Peyer's patch (tissue), 4 donors: ENCODE data around the gene SNED1. TPM values are rescaled to one million over a fixed set of nuclear protein-coding genes. Genes with fewer than 3 reads are reported as not detected.

Source experiments
- DNase-seq, 3 donors: peaks; one replicate each; pipeline ENCODE4 v3.0.0-alpha.2; 2017 to 2019
- H3K27ac ChIP-seq, 4 donors: fragments of 200-600 bp; sonication (generic); one replicate each; pipeline ENCODE4 v1.5.1; 2016 to 2019
- H3K27me3 ChIP-seq, 2 donors: fragments of 200-600 bp; sonication (generic); one replicate each; pipeline ENCODE4 v1.5.1; 2019
- H3K36me3 ChIP-seq, 3 donors: fragments of 200-600 bp; sonication (generic); one replicate each; pipeline ENCODE4 v1.5.1; 2016 to 2019
- H3K4me1 ChIP-seq, 4 donors: fragments of 200-600 bp; sonication (generic); one replicate each; pipeline ENCODE4 v1.5.1; 2016 to 2019
- H3K4me3 ChIP-seq, 4 donors: fragments of 200-600 bp; sonication (generic); 1 replicate in 3 of 4; 2 replicates in 1 of 4; pipeline ENCODE4 v1.5.1; 2016 to 2019; ENCODE audit warnings: mild to moderate bottlenecking in 1 of 4
- H3K9me3 ChIP-seq, 4 donors: fragments of 200-600 bp; sonication (generic); one replicate each; pipeline ENCODE4 v1.5.1; 2016 to 2019; ENCODE audit warnings: mild to moderate bottlenecking in 1 of 4
- CTCF ChIP-seq, 6 experiments: fragments of 450-650 bp in 4 of 6; fragments of 200-600 bp in 2 of 6; sonication (generic) in 1 of 6; IDR thresholded peaks; one replicate each; pipeline ENCODE4 v1.5.1; 2017 to 2019; ENCODE audit warnings: antibody characterized with exemption in 6 of 6, mild to moderate bottlenecking in 3 of 6, moderate library complexity in 1 of 6
- POLR2A ChIP-seq, 2 donors: fragments of 450-650 bp; IDR thresholded peaks; one replicate each; pipeline ENCODE4 v1.5.1; 2017; ENCODE audit warnings: antibody characterized with exemption in 2 of 2, mild to moderate bottlenecking in 2 of 2, moderate library complexity in 2 of 2
- total RNA-seq, 4 donors: library from RNA; depleted of rRNA; stranded (reverse); fragments of >200 nt; gene quantifications; one replicate each; pipeline ENCODE4 v1.1.0, GENCODE V29; 2016

SNED1 gene
- total RNA-seq, 4 donors from 2014 or later: 6.8 to 83.3 (median 25.2) TPM

DNA sequence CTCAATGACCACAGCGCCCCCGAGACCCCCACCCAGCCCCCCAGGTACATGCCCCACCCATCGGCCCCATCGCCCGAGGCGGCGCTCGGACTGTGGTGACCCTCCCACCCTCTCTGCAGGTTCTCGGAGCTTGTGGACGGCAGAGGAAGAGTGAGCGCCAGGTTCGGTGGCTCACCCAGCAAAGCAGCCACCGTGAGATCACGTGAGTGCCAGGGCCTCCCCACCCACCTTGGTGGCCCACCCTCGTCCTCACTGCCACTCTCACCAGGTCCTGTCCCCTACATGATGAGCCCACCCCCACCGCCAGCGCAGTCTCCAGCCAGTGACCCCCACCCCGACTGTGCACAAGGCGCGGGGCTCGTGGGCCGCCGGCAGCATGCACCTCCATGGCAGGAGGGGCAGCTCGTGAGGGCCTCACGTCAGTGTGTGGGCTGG is 73.3 kb downstream of the SNED1 start:
- DNase-seq: peak in 1 of 3 donors; percentile 45
- H3K27ac ChIP-seq: no peak overlapping the region
- TF ChIP-seq POLR2A (IDR thresholded peaks at IDR 0.05): no peak
- TF ChIP-seq CTCF (IDR thresholded peaks at IDR 0.05): no peak
- no peaks in the 10 kb centered on the region for H3K4me1 ChIP-seq
- H3K9me3 ChIP-seq: no peaks in the 10 kb centered on the region
- no peak overlapping the region for H3K4me3 ChIP-seq
- H3K36me3 ChIP-seq: peaks cover 0 to 39% (median 0%) of the 10 kb centered on the region in 3 donors
- H3K27me3 ChIP-seq: no peaks in the 10 kb centered on the region

DNA sequence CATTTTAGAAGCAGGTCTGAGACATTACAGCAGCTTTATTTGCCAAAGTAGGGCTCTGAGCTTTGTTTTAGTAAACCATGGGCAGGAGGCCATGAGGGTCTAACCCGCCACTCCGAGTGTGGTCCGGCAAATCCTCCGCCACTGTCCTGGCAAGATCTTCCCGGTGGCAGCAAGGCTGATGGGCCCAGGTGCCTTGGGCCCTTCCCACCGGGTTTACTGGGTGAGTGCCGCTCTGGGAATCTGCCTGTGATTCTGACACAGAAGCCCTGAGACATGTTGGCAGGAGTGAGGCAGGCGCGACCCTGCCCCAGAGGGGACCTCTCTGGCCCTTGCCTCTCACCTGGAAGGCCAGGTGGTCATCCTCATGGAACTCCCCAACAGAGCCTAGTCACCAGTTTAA is 73.7 kb downstream of the SNED1 start:
- no peaks in the 10 kb centered on the region for H3K4me1 ChIP-seq
- peaks cover 0 to 34% (median 0%) of the 10 kb centered on the region in 3 donors for H3K36me3 ChIP-seq
- no peaks in the 10 kb centered on the region for H3K27me3 ChIP-seq
- TF ChIP-seq POLR2A (IDR thresholded peaks at IDR 0.05): no peak
- no peak for TF ChIP-seq CTCF (IDR thresholded peaks at IDR 0.05)
- DNase-seq: no peak
- H3K9me3 ChIP-seq: no peaks in the 10 kb centered on the region
- no peak overlapping the region for H3K27ac ChIP-seq
- no peak overlapping the region for H3K4me3 ChIP-seq

- DNase-seq: no peak
- Histone ChIP-seq H3K36me3 (peaks cover 0 to 34% (median 0%) of the 10 kb centered on the region in 3 donors), H3K27ac (no peak overlapping the region), H3K9me3 (no peaks in the 10 kb centered on the region), H3K4me3 (no peak overlapping the region), H3K27me3 (no peaks in the 10 kb centered on the region), H3K4me1 (no peaks in the 10 kb centered on the region)
- no peak for TF ChIP-seq CTCF (IDR thresholded peaks at IDR 0.05)
- no peak for TF ChIP-seq POLR2A (IDR thresholded peaks at IDR 0.05)
These were observed 74.2 kb downstream of the SNED1 start for GRCh38 chr2:241072553-241073165.

DNA sequence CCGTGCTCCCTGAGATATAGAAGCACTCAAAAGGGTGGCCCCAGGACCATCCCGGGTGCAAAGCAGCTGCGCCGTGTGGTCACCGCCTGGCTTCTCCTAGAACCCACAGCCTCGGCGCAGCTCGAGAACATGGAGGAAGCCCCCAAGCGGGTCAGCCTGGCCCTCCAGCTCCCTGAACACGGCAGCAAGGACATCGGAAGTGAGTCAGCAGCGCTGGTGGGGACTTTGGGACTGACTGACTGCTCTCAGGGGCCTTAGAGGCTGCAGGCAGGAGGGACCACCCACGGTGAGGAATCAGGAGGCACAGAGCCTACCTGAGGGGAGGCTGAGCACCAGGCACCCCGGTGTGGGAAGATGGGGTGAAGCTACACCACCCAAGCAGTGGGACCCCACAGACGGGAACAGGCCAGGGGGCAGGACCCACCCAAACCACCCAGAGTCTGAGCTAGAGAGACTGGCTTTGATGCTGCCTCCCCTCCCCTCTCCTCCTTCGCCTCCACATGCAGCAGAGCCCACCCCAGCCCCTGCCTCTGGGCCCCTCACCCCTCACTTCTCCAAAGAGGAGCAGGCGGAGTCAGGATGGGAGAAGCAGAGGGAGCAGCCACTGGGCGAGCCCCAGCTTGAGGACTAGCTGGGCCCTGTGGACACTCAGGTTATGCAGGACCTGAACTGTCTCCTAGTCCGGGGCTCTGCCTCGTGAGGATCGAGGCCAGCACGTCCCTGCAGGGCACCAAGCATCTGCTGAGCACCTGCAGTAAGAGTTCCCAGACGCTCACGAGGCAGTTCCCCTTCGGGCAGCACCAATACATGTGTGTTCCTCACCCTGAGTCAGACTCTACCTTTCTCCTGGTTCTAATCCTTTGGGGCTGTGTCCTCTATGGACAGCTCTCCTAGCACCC is 75.0 kb downstream of the SNED1 start:
- Histone ChIP-seq H3K4me3 (no peak overlapping the region), H3K27ac (no peak overlapping the region), H3K36me3 (peaks cover 0 to 34% (median 0%) of the 10 kb centered on the region in 3 donors), H3K27me3 (no peaks in the 10 kb centered on the region), H3K4me1 (no peaks in the 10 kb centered on the region), H3K9me3 (no peaks in the 10 kb centered on the region)
- no peak for TF ChIP-seq POLR2A (IDR thresholded peaks at IDR 0.05)
- TF ChIP-seq CTCF (IDR thresholded peaks at IDR 0.05): no peak
- no peak for DNase-seq

DNA sequence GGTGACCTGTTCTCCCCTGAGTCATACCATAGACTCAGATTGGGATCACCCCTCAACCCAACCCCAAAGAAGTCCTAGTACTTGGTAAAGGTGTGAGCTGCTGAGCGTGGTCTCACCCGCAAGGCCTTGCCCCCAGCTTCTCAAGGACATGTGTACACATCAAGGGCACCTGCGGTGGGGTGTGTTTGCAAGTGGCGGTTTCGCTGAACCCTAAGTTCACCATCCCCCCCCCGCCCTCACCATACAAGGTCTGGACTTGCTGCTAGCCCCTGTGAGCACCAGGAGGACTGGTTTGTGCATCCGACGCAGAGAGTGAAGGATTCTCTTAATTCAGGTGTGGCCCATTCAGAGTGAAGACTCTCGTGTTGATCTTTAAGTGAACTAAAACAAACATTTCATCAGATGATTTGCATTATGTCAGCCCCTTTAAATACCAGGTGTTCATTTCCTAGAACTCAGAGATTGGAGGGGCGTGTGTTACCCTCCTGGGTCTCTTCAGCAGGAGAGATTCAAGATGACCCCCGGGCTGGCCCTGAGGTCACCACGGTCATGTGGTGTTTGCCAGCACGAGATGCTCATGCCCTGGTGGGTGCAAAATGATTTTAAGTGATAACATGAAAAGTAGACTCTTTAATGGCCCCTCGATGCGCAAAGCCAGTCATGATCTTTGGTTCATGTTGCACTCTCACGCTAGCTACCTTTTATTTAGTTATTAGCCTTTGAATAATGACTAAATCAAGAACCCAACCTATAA is 75.8 kb downstream of the SNED1 start:
- no peak for DNase-seq
- Histone ChIP-seq H3K4me1 (no peaks in the 10 kb centered on the region), H3K36me3 (peaks cover 0 to 34% (median 0%) of the 10 kb centered on the region in 3 donors), H3K9me3 (no peaks in the 10 kb centered on the region), H3K27ac (no peak overlapping the region), H3K4me3 (no peak overlapping the region), H3K27me3 (no peaks in the 10 kb centered on the region)
- no peak for TF ChIP-seq POLR2A (IDR thresholded peaks at IDR 0.05)
- no peak for TF ChIP-seq CTCF (IDR thresholded peaks at IDR 0.05)
